Psoas muscle (tissue), 8 donors: Measurements from ENCODE around the gene MAP3K5. TPM values are rescaled to one million over a fixed set of nuclear protein-coding genes. Genes with fewer than 3 reads are reported as not detected.
"Not testable (repeated sequence)": the region's sequence is repeated elsewhere in the genome, so short reads cannot be mapped to it uniquely, and the experiment has no call there.

ENCODE experiments used
- ATAC-seq, 4 donors: fragments of 200-7000 bp; cut with Tn5 transposase; one replicate each; pipeline ENCODE4 v1.9.1; 2020; ENCODE audit warnings: moderate library complexity in 3 of 4, mild to moderate bottlenecking in 2 of 4
- DNase-seq, 2 donors: peaks; one replicate each; pipeline ENCODE4 v3.0.0-alpha.2; 2020
- H3K27ac ChIP-seq: fragments of 200-600 bp; one replicate; pipeline ENCODE4 v1.8.0; 2022
- H3K27me3 ChIP-seq, 3 donors: fragments of 200-600 bp in 1 of 3; one replicate each; pipeline versions ENCODE4 v1.6.1 to v1.8.0; 2013 to 2022; ENCODE audit warnings: low read length in 2 of 3, mild to moderate bottlenecking in 2 of 3, moderate library complexity in 1 of 3; ENCODE audit not compliant: insufficient read depth in 3 of 3
- H3K36me3 ChIP-seq, 2 donors: fragments of 200-600 bp in 1 of 2; one replicate each; pipeline versions ENCODE4 v1.6.1 to v1.8.0; 2013 to 2022; ENCODE audit warnings: low read depth in 1 of 2, mild to moderate bottlenecking in 1 of 2, moderate library complexity in 1 of 2; ENCODE audit not compliant: insufficient read depth in 1 of 2
- H3K4me1 ChIP-seq: fragments of 200-600 bp; one replicate; pipeline ENCODE4 v1.8.0; 2022
- H3K4me3 ChIP-seq: fragments of 200-600 bp; one replicate; pipeline ENCODE4 v1.8.0; 2022; ENCODE audit warnings: mild to moderate bottlenecking
- H3K9me3 ChIP-seq: fragments of 200-600 bp; one replicate; pipeline ENCODE4 v1.8.0; 2022
- WGBS, 3 donors: extraction: QIAGEN DNeasy Blood & Tissue Kit; methylation state at CpG; one replicate each; pipeline versions ENCODE4 v1.1.6 to v1.1.7; 2013; 5-methylcytosine and 5-hydroxymethylcytosine counted together
- intact Hi-C, 2 donors: fragments of 100-400 bp; cut with DNase I; formaldehyde crosslinking; loops; one replicate each; pipeline versions ENCODE4 v1.11.0 to v1.14.2; 2022
- polyA plus RNA-seq, 3 donors: library from polyadenylated mRNA; stranded (reverse); fragments of 200-250 nt; gene quantifications; one replicate each; pipeline ENCODE4 v1.2.3, GENCODE V29; 2013
- total RNA-seq, 4 donors: library from RNA; stranded (reverse); fragmentation: NEBNext Ultra II Directional in 2 of 4; extraction: Animal tissue kit (Norgen Biotek cat#: 25700) in 2 of 4; gene quantifications; one replicate each; pipeline versions ENCODE4 v1.2.1 to v1.2.4, GENCODE V29; 2021 to 2023
- TF ChIP-seq, protein P1 (sequence below): fragments of 200-600 bp; IDR thresholded peaks from one replicate; pipeline ENCODE4 v1.8.0; 2022; ENCODE audit warnings: antibody characterized with exemption
- donor health status: healthy with polysubstance abuse.
- donor health status: DM: no; HTN: no; CAD: no; lungs with moderate emphysema.
- donor health status: Bipolar disorder and iron deficiency.
- donor health status: healthy.
- donor health status: DM: yes; HTN: yes; CAD: no.
- donor health status: DM: no; HTN: no; CAD: no.
- donor health status: DM: no; HTN: no; CAD: no.
- donor health status: DM: yes; HTN: yes; CAD: no.

The MAP3K5 gene
- total and polyA plus RNA-seq, 7 donors = 0.91 to 8.3 (median 3.8) TPM

DNA sequence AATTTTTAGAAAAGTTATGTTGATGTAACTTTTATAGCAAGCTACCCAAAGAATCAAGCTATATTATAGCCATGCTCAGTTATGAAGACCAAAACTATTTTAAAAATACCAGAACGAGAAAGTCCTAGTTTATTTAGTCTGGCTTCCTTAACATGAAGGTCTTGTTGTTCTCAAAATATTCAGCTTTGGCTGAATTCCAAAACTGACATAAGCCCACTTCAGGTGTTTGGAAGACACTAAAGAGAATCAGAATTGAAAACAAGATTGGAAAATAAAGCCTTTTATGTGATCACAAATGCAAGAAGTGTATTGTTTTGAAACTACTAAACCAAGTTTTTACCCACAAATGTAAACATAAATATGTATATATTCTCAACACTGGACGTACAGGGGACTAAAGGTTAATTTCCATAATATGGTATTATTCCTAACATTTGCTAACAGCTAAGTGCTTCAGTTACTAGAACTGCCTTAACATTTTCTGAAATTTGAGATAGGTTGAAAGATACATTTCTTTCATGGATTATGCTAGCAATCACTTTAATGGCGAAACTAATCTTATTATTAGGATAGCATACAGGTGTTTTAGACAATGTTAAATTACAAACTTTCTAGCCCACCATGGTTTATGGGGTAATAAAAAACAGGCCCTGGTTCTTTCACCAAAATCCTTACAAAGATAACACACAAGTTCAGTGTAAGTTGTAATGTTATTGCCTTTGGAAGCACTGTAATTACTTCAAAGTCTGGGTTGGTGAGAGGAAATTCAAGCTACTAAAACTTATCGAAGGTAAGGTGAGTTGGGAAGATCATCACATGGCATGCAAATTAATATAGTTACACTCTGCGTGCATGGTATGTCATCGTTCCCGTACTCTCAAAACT is 1.6 kb downstream of the MAP3K5 start:
- peak overlapping the region; percentile 96 for H3K4me3 ChIP-seq
- ATAC-seq = no peak
- no peaks in the 10 kb centered on the region for H3K36me3 ChIP-seq
- peak overlapping the region; percentile 95 for H3K27ac ChIP-seq
- 27 to 43% (median 27%) methylated on average over 7 of the region's 7 CpGs for WGBS, 3 donors
- TF ChIP-seq, protein P1, sequence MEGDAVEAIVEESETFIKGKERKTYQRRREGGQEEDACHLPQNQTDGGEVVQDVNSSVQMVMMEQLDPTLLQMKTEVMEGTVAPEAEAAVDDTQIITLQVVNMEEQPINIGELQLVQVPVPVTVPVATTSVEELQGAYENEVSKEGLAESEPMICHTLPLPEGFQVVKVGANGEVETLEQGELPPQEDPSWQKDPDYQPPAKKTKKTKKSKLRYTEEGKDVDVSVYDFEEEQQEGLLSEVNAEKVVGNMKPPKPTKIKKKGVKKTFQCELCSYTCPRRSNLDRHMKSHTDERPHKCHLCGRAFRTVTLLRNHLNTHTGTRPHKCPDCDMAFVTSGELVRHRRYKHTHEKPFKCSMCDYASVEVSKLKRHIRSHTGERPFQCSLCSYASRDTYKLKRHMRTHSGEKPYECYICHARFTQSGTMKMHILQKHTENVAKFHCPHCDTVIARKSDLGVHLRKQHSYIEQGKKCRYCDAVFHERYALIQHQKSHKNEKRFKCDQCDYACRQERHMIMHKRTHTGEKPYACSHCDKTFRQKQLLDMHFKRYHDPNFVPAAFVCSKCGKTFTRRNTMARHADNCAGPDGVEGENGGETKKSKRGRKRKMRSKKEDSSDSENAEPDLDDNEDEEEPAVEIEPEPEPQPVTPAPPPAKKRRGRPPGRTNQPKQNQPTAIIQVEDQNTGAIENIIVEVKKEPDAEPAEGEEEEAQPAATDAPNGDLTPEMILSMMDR = no peak
- H3K27me3 ChIP-seq = no peaks in the 10 kb centered on the region
- H3K4me1 ChIP-seq = peaks cover 17% of the 10 kb centered on the region
- intact Hi-C loops = loop anchor here in 1 of 2 donors (5.0 kb wide), 1 partner anchor 208 kb away; no protein-coding TSS in a partner anchor
- H3K9me3 ChIP-seq = no peaks in the 10 kb centered on the region
- DNase-seq = no peak

DNA sequence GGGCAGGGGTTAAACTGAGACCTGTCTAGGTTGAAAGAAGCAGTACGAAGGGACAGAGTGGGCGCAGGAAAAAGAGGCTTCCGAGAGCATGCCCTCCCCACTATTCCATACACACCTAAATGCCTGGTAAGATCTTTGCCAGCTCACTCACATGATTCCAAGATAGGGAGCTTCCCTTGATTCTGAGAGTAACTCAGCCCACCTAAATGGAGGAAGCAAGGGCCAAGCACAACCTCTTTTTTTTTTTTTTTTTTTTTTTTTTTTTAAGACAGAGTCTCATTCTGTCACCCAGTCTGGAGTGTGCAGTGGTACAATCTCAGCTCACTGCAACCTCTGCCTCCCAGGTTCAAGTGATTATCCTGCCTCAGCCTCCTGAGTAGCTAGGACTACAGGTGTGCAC is 2.8 kb downstream of the MAP3K5 start:
- intact Hi-C loops, H3K27me3 ChIP-seq, ATAC-seq, DNase-seq, H3K27ac ChIP-seq, H3K36me3 ChIP-seq, H3K9me3 ChIP-seq: not testable (repeated sequence)
- 89 to 95% (median 90%) methylated on average over 3 of the region's 3 CpGs for WGBS, 3 donors
- Histone ChIP-seq H3K4me1 (peaks cover 17% of the 10 kb centered on the region), H3K4me3 (peak overlapping the region; percentile 96)

- Histone ChIP-seq H3K4me3 (no peak overlapping the region), H3K4me1 (peaks cover 13% of the 10 kb centered on the region), H3K9me3 (no peaks in the 10 kb centered on the region), H3K36me3 (no peaks in the 10 kb centered on the region), H3K27me3 (no peaks in the 10 kb centered on the region), H3K27ac (no peak overlapping the region)
- intact Hi-C loops = no loop called here
- TF ChIP-seq, protein P1 = no peak
- ATAC-seq (no peak), DNase-seq (no peak)
- 62 to 78% (median 69%) methylated on average over 7 of the region's 7 CpGs for WGBS, 3 donors
These were observed 4.0 kb downstream of the MAP3K5 start for GRCh38 chr6:136788069-136788902.

- intact Hi-C loops = no loop called here
- ATAC-seq (no peak), DNase-seq (no peak)
- WGBS, 3 donors = 42 to 62% (median 44%) methylated on average over 4 of the region's 4 CpGs
- Histone ChIP-seq H3K36me3 (no peaks in the 10 kb centered on the region), H3K4me3 (no peak overlapping the region), H3K27ac (no peak overlapping the region), H3K27me3 (no peaks in the 10 kb centered on the region), H3K4me1 (peaks cover 13% of the 10 kb centered on the region), H3K9me3 (no peaks in the 10 kb centered on the region)
- TF ChIP-seq, protein P1 = no peak
These were observed 4.6 kb downstream of the MAP3K5 start for GRCh38 chr6:136787726-136788068.

GRCh38 chr6:136786658-136787057 is 5.6 kb downstream of the MAP3K5 start:
- intact Hi-C loops = no loop called here
- Histone ChIP-seq H3K27ac (no peak overlapping the region), H3K4me1 (peaks cover 13% of the 10 kb centered on the region)

More at GRCh38 chr6:136786658-136787057, 5.6 kb downstream of the MAP3K5 start:
- WGBS, 3 donors = 84 to 95% (median 87%) methylated on average over 6 of the region's 6 CpGs
- ATAC-seq (no peak), DNase-seq (no peak)
- TF ChIP-seq, protein P1 = no peak
- Histone ChIP-seq H3K4me3 (no peak overlapping the region), H3K36me3 (no peaks in the 10 kb centered on the region), H3K9me3 (no peaks in the 10 kb centered on the region), H3K27me3 (no peaks in the 10 kb centered on the region)
